HUES48 (cell line): ENCODE data around the gene PPP1R9B.

ENCODE experiments used
- H3K27ac ChIP-seq: one replicate; pipeline ENCODE4 v1.7.0; 2013; ENCODE audit warnings: low read depth, low read length, inconsistent platforms
- H3K27me3 ChIP-seq: 2 replicates; pipeline ENCODE4 v1.6.1; 2013; ENCODE audit warnings: mild to moderate bottlenecking, low read length; ENCODE audit not compliant: control insufficient read depth, insufficient read depth
- H3K36me3 ChIP-seq: 2 replicates; pipeline ENCODE4 v1.6.1; 2013; ENCODE audit warnings: low read length; ENCODE audit not compliant: control insufficient read depth, insufficient read depth
- H3K4me1 ChIP-seq: 2 replicates; pipeline ENCODE4 v1.6.1; 2013; ENCODE audit warnings: mild to moderate bottlenecking, low read length; ENCODE audit not compliant: control insufficient read depth, insufficient read depth
- H3K4me3 ChIP-seq: 2 replicates; pipeline ENCODE4 v1.5.1; 2013; ENCODE audit warnings: mild to moderate bottlenecking, low read depth, low read length
- H3K9ac ChIP-seq: 2 replicates; pipeline ENCODE4 v1.6.1; 2013; ENCODE audit warnings: mild to moderate bottlenecking, low read depth, low read length, moderate library complexity
- H3K9me3 ChIP-seq: 2 replicates; pipeline ENCODE4 v1.6.1; 2013; ENCODE audit warnings: low read length; ENCODE audit not compliant: control insufficient read depth, insufficient read depth

Gene PPP1R9B

DNA sequence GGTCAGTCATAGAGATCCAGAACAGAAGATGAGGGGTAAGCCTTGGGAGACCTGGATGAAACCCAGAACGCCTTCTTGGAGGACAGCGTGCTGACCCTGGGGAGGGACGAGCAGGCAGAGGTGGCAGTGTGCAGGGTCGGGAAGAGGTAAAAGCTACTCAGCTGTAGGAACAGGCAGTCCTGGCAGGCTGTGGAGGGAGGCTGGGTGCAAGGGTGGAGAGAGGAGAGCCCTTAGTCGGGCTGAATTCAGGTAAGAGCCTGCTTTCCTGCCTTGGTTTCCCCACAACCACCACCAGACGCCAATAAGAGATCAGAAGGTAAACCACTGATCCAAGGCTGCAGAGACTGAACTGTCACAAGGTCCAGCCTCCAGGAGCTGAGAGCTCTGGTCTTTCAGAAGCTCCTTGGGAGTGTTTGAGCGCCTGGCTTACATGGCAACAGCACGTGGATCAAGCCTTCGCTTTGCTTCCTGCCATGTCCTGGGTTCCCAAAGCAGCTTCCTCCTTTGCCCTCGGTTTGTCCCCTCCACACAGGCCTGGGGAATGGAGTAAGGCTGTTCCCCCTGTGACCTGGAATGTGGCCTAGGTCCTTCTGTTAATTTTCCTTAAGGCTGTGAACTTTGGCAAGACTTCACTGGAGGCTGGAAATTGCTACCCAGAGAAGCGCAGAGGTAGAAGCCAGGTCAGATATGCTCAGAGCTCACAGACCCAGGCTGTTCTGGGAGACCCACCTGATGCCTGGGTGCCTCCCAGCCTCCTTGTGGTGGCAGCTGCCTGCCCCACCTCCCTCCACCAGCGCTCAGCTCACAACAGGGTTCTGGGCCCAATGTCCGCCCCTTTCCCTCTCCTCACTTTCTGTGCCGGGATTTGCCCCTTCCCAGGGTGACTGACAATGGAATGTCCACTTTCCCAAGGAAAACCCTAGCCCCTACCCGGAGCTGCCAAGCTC is 59.2 kb downstream of the PPP1R9B start:
- H3K27me3 ChIP-seq: 0 out of 2 replicates have a peak, but pooled peaks cover 4% of the 10 kb centered on the region
- no peak overlapping the region for H3K4me3 ChIP-seq
- peaks cover 9% of the 10 kb centered on the region; the same call in 1 of the 2 replicates for H3K4me1 ChIP-seq
- no peak overlapping the region for H3K27ac ChIP-seq
- no peaks in the 10 kb centered on the region for H3K9me3 ChIP-seq
- H3K9ac ChIP-seq: no peak overlapping the region
- no peaks in the 10 kb centered on the region for H3K36me3 ChIP-seq

DNA sequence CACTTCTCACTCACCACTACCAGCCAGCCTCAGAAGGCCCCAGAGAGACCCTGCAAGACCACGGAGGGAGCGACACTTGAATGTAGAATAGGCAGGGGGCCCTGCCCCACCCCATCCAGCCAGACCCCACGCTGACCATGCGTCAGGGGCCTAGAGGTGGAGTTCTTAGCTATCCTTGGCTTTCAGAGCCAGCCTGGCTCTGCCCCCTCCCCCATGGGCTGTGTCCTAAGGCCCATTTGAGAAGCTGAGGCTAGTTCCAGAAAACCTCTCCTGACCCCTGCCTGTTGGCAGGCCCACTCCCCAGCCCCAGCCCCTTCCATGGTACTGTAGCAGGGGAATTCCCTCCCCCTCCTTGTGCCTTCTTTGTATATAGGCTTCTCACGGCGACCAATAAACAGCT is 60.4 kb downstream of the PPP1R9B start:
- H3K27ac ChIP-seq: no peak overlapping the region
- no peak overlapping the region for H3K4me3 ChIP-seq
- no peak overlapping the region for H3K9ac ChIP-seq
- 0 out of 2 replicates have a peak, but pooled peaks cover 4% of the 10 kb centered on the region for H3K27me3 ChIP-seq
- H3K36me3 ChIP-seq: no peaks in the 10 kb centered on the region
- no peaks in the 10 kb centered on the region for H3K9me3 ChIP-seq
- 0 out of 2 replicates have a peak, but pooled peaks cover 3% of the 10 kb centered on the region for H3K4me1 ChIP-seq

DNA sequence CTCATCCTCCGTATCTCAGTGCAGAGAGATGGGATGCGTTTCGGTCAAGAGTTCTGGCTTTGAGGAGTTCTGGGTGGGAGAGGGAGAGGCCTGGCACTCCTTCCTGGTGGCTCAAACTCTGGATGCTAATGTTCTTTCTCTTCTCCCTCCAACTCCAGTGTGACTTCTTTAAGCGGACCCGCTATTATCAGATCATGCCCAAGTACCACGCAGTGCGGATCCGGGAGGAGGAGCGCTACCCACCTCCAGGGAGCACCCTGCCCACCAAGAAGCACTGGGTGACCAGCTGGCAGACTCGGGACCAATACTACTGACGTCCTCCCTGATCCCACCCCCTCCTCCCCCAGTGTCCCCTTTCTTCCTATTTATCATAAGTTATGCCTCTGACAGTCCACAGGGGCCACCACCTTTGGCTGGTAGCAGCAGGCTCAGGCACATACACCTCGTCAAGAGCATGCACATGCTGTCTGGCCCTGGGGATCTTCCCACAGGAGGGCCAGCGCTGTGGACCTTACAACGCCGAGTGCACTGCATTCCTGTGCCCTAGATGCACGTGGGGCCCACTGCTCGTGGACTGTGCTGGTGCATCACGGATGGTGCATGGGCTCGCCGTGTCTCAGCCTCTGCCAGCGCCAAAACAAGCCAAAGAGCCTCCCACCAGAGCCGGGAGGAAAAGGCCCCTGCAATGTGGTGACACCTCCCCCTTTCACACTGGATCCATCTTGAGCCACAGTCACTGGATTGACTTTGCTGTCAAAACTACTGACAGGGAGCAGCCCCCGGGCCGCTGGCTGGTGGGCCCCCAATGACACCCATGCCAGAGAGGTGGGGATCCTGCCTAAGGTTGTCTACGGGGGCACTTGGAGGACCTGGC is 61.3 kb downstream of the PPP1R9B start:
- 0 out of 2 replicates have a peak, but pooled peaks cover 3% of the 10 kb centered on the region for H3K4me1 ChIP-seq
- H3K27me3 ChIP-seq: 0 out of 2 replicates have a peak, but pooled peaks cover 4% of the 10 kb centered on the region
- H3K27ac ChIP-seq: no peak overlapping the region
- no peak overlapping the region for H3K9ac ChIP-seq
- H3K4me3 ChIP-seq: no peak overlapping the region
- H3K9me3 ChIP-seq: no peaks in the 10 kb centered on the region
- H3K36me3 ChIP-seq: no peaks in the 10 kb centered on the region

DNA sequence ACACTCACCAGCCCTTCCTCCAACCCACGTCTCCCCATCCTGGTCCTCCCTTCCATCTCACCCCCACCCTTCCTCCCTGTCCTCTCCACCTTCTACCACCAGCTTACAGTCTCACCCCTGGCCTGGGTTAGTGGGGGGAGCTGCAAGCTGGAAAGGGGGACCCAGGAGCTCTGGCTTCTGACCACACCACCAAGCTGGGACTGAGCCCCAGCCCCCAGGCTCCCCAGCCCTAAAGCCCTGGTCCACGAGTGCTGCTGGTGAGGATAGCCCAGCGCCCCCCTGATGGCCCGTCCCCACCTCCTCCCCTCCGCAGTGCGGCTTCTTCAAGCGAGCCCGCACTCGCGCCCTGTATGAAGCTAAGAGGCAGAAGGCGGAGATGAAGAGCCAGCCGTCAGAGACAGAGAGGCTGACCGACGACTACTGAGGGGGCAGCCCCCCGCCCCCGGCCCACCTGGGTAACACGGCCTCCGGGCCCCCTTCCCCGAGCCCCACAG is 62.5 kb downstream of the PPP1R9B start:
- no peaks in the 10 kb centered on the region for H3K36me3 ChIP-seq
- no peaks in the 10 kb centered on the region for H3K27me3 ChIP-seq
- no peaks in the 10 kb centered on the region for H3K9me3 ChIP-seq
- no peak overlapping the region for H3K4me3 ChIP-seq
- H3K27ac ChIP-seq: no peak overlapping the region
- no peak overlapping the region for H3K9ac ChIP-seq
- no peaks in the 10 kb centered on the region for H3K4me1 ChIP-seq

DNA sequence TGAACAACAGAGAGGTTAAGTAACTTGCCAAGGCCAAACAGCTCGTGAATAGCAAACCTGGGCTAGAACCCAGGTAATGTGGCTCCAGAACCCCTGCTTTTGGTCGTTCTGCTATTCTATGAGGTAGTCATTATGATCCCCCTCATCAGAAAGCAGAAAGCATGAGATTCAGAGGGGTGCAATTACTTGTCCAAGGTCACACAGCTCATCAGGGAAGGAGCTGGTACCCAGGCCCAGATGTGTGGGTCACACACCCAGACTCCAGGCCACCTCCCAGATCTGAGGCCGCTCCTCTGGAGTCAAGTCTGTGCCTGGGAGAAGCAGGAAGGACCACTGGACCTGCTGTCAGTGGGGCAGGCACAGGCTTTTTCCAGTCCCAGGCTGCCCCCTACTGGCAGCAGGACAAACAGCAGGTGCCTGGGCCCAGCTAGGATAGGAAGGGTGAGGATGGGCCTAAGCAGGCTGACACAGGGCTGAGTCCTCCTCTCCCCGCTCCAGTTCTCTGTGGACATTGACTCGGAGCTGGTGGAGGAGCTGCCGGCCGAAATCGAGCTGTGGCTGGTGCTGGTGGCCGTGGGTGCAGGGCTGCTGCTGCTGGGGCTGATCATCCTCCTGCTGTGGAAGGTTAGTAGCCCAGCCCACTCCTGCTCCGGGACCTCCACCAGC is 63.1 kb downstream of the PPP1R9B start:
- Histone ChIP-seq H3K9ac (no peak overlapping the region), H3K27me3 (no peaks in the 10 kb centered on the region), H3K4me1 (no peaks in the 10 kb centered on the region), H3K4me3 (no peak overlapping the region), H3K27ac (no peak overlapping the region), H3K36me3 (no peaks in the 10 kb centered on the region), H3K9me3 (no peaks in the 10 kb centered on the region)
